Effector memory CD8-positive, alpha-beta T cell (primary cell): Measurements from ENCODE around the gene INF2.
A peak's percentile ranks its signal among the peaks of the same experiment; 100 is the strongest.

Experiments used
- ATAC-seq: fragments of 150-1000 bp; cut with Tn5 transposase; replicated peaks from 2 replicates; pipeline ENCODE4 v1.10.0; 2021; ENCODE audit warnings: mild to moderate bottlenecking, moderate library complexity
- DNase-seq, 3 experiments: peaks; one replicate each; pipeline ENCODE4 v3.0.0; 2021
- H3K27ac Mint-ChIP-seq, 2 donors: one replicate each; pipeline ENCODE4 v1.8.0; 2022; ENCODE audit warnings: mild to moderate bottlenecking in 2 of 2, mixed read lengths in 2 of 2, moderate library complexity in 2 of 2
- H3K27me3 Mint-ChIP-seq, 2 donors: one replicate each; pipeline ENCODE4 v1.8.0; 2022; ENCODE audit warnings: mixed read lengths in 2 of 2
- H3K36me3 Mint-ChIP-seq: one replicate; pipeline ENCODE4 v1.8.0; 2022; ENCODE audit warnings: mild to moderate bottlenecking, moderate library complexity, mixed read lengths; ENCODE audit not compliant: insufficient read depth
- H3K4me1 Mint-ChIP-seq, 2 donors: one replicate each; pipeline ENCODE4 v1.8.0; 2022; ENCODE audit warnings: low read depth in 2 of 2, mixed read lengths in 2 of 2
- H3K4me3 Mint-ChIP-seq, 2 donors: one replicate each; pipeline ENCODE4 v1.8.0; 2022; ENCODE audit warnings: mild to moderate bottlenecking in 2 of 2, mixed read lengths in 2 of 2, moderate library complexity in 2 of 2
- H3K9me3 Mint-ChIP-seq, 2 donors: one replicate each; pipeline ENCODE4 v1.8.0; 2022; ENCODE audit warnings: mixed read lengths in 2 of 2

INF2 gene

GRCh38 chr14:104755621-104756020, 66.2 kb downstream of the INF2 start:
- no peak for DNase-seq
- Mint-ChIP-seq H3K27me3 (no peaks in the 10 kb centered on the region), H3K9me3 (no peaks in the 10 kb centered on the region), H3K4me1 (peaks cover 19 to 37% of the 10 kb centered on the region in 2 donors), H3K4me3 (no peak overlapping the region), H3K27ac (peak overlapping the region; percentile 44 to 55), H3K36me3 (peaks cover 53% of the 10 kb centered on the region)
- ATAC-seq: no peak

GRCh38 chr14:104756477-104757237, 67.2 kb downstream of the INF2 start:
- no peak overlapping the region for H3K4me3 Mint-ChIP-seq
- peaks cover 19 to 39% of the 10 kb centered on the region in 2 donors for H3K4me1 Mint-ChIP-seq
- DNase-seq: no peak
- no peak for ATAC-seq
- peaks cover 59% of the 10 kb centered on the region for H3K36me3 Mint-ChIP-seq
- H3K27ac Mint-ChIP-seq: peak overlapping the region in 1 of 2 donors; percentile 44
- no peaks in the 10 kb centered on the region for H3K27me3 Mint-ChIP-seq
- no peaks in the 10 kb centered on the region for H3K9me3 Mint-ChIP-seq

GRCh38 chr14:104757238-104757585, 67.8 kb downstream of the INF2 start:
- DNase-seq: no peak
- no peak for ATAC-seq
- no peak overlapping the region for H3K27ac Mint-ChIP-seq
- no peak overlapping the region for H3K4me3 Mint-ChIP-seq
- peaks cover 20 to 39% of the 10 kb centered on the region in 2 donors for H3K4me1 Mint-ChIP-seq
- no peaks in the 10 kb centered on the region for H3K9me3 Mint-ChIP-seq
- no peaks in the 10 kb centered on the region for H3K27me3 Mint-ChIP-seq
- H3K36me3 Mint-ChIP-seq: peaks cover 62% of the 10 kb centered on the region

- H3K27ac Mint-ChIP-seq: no peak overlapping the region
- DNase-seq (no peak), ATAC-seq (no peak)
- peaks cover 59% of the 10 kb centered on the region for H3K36me3 Mint-ChIP-seq
- peaks cover 23 to 37% of the 10 kb centered on the region in 2 donors for H3K4me1 Mint-ChIP-seq
- H3K27me3 Mint-ChIP-seq: no peaks in the 10 kb centered on the region
- no peak overlapping the region for H3K4me3 Mint-ChIP-seq
- H3K9me3 Mint-ChIP-seq: no peaks in the 10 kb centered on the region
Observed at GRCh38 chr14:104757681-104758392, 68.4 kb downstream of the INF2 start.

GRCh38 chr14:104758981-104759969, 69.9 kb downstream of the INF2 start:
- no peak for ATAC-seq
- DNase-seq: no peak
- Mint-ChIP-seq H3K9me3 (no peaks in the 10 kb centered on the region), H3K27me3 (no peaks in the 10 kb centered on the region), H3K4me3 (no peak overlapping the region), H3K4me1 (peaks cover 14 to 26% of the 10 kb centered on the region in 2 donors), H3K36me3 (peaks cover 47% of the 10 kb centered on the region), H3K27ac (peak overlapping the region in 1 of 2 donors; percentile 67)

GRCh38 chr14:104765517-104765916, 76.1 kb downstream of the INF2 start:
- Mint-ChIP-seq H3K27me3 (no peaks in the 10 kb centered on the region), H3K4me1 (peaks cover 5 to 7% of the 10 kb centered on the region in 2 donors), H3K9me3 (no peaks in the 10 kb centered on the region), H3K36me3 (peaks cover 32% of the 10 kb centered on the region), H3K4me3 (no peak overlapping the region), H3K27ac (no peak overlapping the region)
- ATAC-seq (no peak), DNase-seq (no peak)

GRCh38 chr14:104766256-104766862, 76.9 kb downstream of the INF2 start:
- DNase-seq (no peak), ATAC-seq (no peak)
- Mint-ChIP-seq H3K36me3 (peaks cover 32% of the 10 kb centered on the region), H3K27me3 (no peaks in the 10 kb centered on the region), H3K9me3 (no peaks in the 10 kb centered on the region), H3K27ac (peak overlapping the region in 1 of 2 donors; percentile 30), H3K4me3 (no peak overlapping the region), H3K4me1 (peaks cover 4 to 7% of the 10 kb centered on the region in 2 donors)

- DNase-seq (no peak), ATAC-seq (no peak)
- H3K9me3 Mint-ChIP-seq: no peaks in the 10 kb centered on the region
- no peak overlapping the region for H3K27ac Mint-ChIP-seq
- no peaks in the 10 kb centered on the region for H3K27me3 Mint-ChIP-seq
- peaks cover 4 to 7% of the 10 kb centered on the region in 2 donors for H3K4me1 Mint-ChIP-seq
- no peak overlapping the region for H3K4me3 Mint-ChIP-seq
- H3K36me3 Mint-ChIP-seq: peaks cover 30% of the 10 kb centered on the region
Observed at GRCh38 chr14:104766863-104767633, 77.6 kb downstream of the INF2 start.

GRCh38 chr14:104767634-104767918, 78.2 kb downstream of the INF2 start:
- Mint-ChIP-seq H3K27me3 (no peaks in the 10 kb centered on the region), H3K9me3 (no peaks in the 10 kb centered on the region), H3K4me3 (no peak overlapping the region), H3K36me3 (peaks cover 28% of the 10 kb centered on the region), H3K27ac (no peak overlapping the region), H3K4me1 (peaks cover 3 to 4% of the 10 kb centered on the region in 2 donors)
- DNase-seq (no peak), ATAC-seq (no peak)

- peak; percentile 98 for ATAC-seq
- DNase-seq: peak; percentile 93 to 95 (median 93)
- Mint-ChIP-seq H3K27me3 (no peaks in the 10 kb centered on the region), H3K4me3 (no peak overlapping the region), H3K27ac (no peak overlapping the region), H3K4me1 (peaks cover 3 to 4% of the 10 kb centered on the region in 2 donors), H3K9me3 (no peaks in the 10 kb centered on the region), H3K36me3 (peaks cover 31% of the 10 kb centered on the region)
Observed at GRCh38 chr14:104768437-104769323, 79.3 kb downstream of the INF2 start.

- Mint-ChIP-seq H3K4me1 (peaks cover 3 to 4% of the 10 kb centered on the region in 2 donors), H3K27me3 (no peaks in the 10 kb centered on the region), H3K36me3 (peaks cover 31% of the 10 kb centered on the region), H3K9me3 (no peaks in the 10 kb centered on the region), H3K4me3 (no peak overlapping the region), H3K27ac (no peak overlapping the region)
- DNase-seq (no peak), ATAC-seq (no peak)
Observed at GRCh38 chr14:104769324-104770071, 80.1 kb downstream of the INF2 start.
